Tibial nerve (tissue), 4 donors: ENCODE data around the gene LMOD3. TPM values are rescaled to one million over a fixed set of nuclear protein-coding genes. Genes with fewer than 3 reads are reported as not detected.

Experiments
- DNase-seq, 2 donors: peaks; one replicate each; pipeline ENCODE4 v3.0.0-alpha.2; 2019; ENCODE audit warnings: low spot score in 2 of 2
- H3K27ac ChIP-seq, 4 donors: fragments of 200-600 bp; sonication (generic) in 3 of 4; one replicate each; pipeline ENCODE4 v1.5.1; 2017 to 2019; ENCODE audit warnings: mild to moderate bottlenecking in 1 of 4
- H3K27me3 ChIP-seq, 2 donors: fragments of 200-600 bp; sonication (generic) in 1 of 2; one replicate each; pipeline versions ENCODE4 v1.5.1 to v1.6.0; 2017 to 2019
- H3K36me3 ChIP-seq, 3 donors: fragments of 200-600 bp; sonication (generic); one replicate each; pipeline ENCODE4 v1.5.1; 2018 to 2019
- H3K4me1 ChIP-seq, 4 donors: fragments of 200-600 bp; sonication (generic) in 3 of 4; one replicate each; pipeline ENCODE4 v1.5.1; 2017 to 2019
- H3K4me3 ChIP-seq, 4 donors: fragments of 200-600 bp; sonication (generic) in 3 of 4; one replicate each; pipeline ENCODE4 v1.5.1; 2017 to 2019; ENCODE audit warnings: mild to moderate bottlenecking in 1 of 4, moderate library complexity in 1 of 4
- H3K9me3 ChIP-seq, 4 donors: fragments of 200-600 bp; sonication (generic) in 3 of 4; one replicate each; pipeline ENCODE4 v1.5.1; 2017 to 2019
- EP300 ChIP-seq, 2 donors: sonication (generic); formaldehyde crosslinking; IDR thresholded peaks; one replicate each; pipeline ENCODE4 v1.6.1; 2017; ENCODE audit warnings: antibody characterized with exemption in 2 of 2, mild to moderate bottlenecking in 1 of 2
- POLR2A ChIP-seq, 2 donors: fragments of 450-650 bp; IDR thresholded peaks; one replicate each; pipeline ENCODE4 v1.6.1; 2017; ENCODE audit warnings: antibody characterized with exemption in 2 of 2, mild to moderate bottlenecking in 2 of 2, moderate library complexity in 2 of 2
- WGBS, 2 donors: methylation state at CpG; one replicate each; pipeline ENCODE4 v1.1.5; 2018; 5-methylcytosine and 5-hydroxymethylcytosine counted together
- total RNA-seq, 4 donors: library from RNA; depleted of rRNA; stranded (reverse); fragments of >200 nt; gene quantifications; one replicate each; pipeline ENCODE4 v1.1.0, GENCODE V29; 2016
- TF ChIP-seq, protein P1 (sequence below), 5 experiments: fragments of 200-600 bp in 3 of 5; fragments of 450-650 bp in 2 of 5; sonication (generic) in 3 of 5; IDR thresholded peaks; one replicate each; pipeline ENCODE4 v1.5.1; 2016 to 2019; ENCODE audit warnings: antibody characterized with exemption in 5 of 5, mild to moderate bottlenecking in 3 of 5, moderate library complexity in 2 of 5

LMOD3 gene
- total RNA-seq, 4 donors from 2014 or later, result not detected

DNA sequence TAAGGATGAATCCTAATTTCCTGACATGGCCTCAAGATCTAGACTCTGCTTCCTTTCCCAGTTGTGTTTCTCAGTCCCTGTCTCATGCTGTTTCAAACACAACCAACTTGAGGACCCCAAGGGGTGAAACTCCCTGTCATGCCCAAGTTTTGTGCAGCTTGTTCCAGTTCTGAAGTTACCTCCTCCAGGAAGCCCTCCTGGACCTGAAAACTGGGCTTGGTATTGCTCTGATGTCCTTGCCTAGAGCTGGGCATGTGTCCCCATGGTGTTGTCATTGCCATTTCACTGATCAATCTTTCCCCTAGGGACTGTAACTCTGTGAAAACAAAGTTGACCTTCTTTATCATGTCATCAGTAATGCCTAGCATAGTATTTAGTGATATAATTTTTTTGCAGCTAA is 6.1 kb upstream of the LMOD3 start:
- Histone ChIP-seq H3K9me3 (no peaks in the 10 kb centered on the region), H3K27ac (no peak overlapping the region), H3K4me3 (no peak overlapping the region), H3K36me3 (no peaks in the 10 kb centered on the region), H3K4me1 (no peaks in the 10 kb centered on the region), H3K27me3 (no peaks in the 10 kb centered on the region)
- DNase-seq, result no peak
- TF ChIP-seq, protein P1, sequence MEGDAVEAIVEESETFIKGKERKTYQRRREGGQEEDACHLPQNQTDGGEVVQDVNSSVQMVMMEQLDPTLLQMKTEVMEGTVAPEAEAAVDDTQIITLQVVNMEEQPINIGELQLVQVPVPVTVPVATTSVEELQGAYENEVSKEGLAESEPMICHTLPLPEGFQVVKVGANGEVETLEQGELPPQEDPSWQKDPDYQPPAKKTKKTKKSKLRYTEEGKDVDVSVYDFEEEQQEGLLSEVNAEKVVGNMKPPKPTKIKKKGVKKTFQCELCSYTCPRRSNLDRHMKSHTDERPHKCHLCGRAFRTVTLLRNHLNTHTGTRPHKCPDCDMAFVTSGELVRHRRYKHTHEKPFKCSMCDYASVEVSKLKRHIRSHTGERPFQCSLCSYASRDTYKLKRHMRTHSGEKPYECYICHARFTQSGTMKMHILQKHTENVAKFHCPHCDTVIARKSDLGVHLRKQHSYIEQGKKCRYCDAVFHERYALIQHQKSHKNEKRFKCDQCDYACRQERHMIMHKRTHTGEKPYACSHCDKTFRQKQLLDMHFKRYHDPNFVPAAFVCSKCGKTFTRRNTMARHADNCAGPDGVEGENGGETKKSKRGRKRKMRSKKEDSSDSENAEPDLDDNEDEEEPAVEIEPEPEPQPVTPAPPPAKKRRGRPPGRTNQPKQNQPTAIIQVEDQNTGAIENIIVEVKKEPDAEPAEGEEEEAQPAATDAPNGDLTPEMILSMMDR (IDR thresholded peaks at IDR 0.05), result no peak
- TF ChIP-seq POLR2A (IDR thresholded peaks at IDR 0.05) (no peak), EP300 (IDR thresholded peaks at IDR 0.05) (no peak)

DNA sequence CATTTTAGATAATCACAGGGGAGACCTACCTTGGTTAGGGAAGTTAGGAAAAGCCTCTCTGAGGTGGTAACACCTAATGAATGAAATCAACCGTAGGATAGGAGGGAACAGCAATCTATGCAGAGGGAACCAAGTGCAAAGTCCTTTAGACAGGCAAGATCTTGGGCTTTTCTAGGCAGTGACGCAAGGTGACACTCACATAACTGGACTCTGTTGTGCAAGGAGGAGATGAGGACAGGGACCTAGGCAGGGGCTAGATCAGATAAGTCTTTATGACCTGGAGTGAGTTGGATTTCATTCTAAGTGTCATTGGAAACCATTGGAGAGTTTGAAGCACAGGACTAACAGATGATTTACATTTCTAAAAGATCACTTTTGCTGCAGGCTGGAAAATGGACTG is 4.6 kb upstream of the LMOD3 start:
- Histone ChIP-seq H3K27ac (no peak overlapping the region), H3K9me3 (no peaks in the 10 kb centered on the region), H3K4me1 (no peaks in the 10 kb centered on the region), H3K36me3 (no peaks in the 10 kb centered on the region), H3K4me3 (no peak overlapping the region), H3K27me3 (no peaks in the 10 kb centered on the region)
- no peak for DNase-seq
- no peak for TF ChIP-seq POLR2A (IDR thresholded peaks at IDR 0.05)
- TF ChIP-seq, protein P1 (IDR thresholded peaks at IDR 0.05), result no peak
- TF ChIP-seq EP300 (IDR thresholded peaks at IDR 0.05), result no peak
- 91 to 96% methylated on average over 2 of the region's 2 CpGs for WGBS, 2 donors

DNA sequence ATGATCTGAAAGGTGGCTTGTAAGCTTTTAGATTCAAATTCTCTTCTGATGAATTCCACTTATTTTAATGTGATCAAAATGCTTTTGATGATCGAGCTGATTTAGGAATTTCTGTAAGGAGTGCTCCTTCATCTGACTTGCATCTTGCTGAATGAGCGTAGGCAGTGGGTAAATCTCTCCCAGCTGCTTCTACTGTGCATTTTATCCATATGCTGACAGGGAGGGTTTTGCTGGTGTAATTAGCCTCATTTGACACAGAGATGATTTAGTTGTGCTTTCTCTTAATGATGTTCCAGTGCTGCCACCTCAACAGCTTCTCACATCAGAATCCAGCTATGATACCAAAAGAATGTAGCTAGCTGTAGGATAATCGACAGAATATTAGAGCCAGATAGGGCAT is 3.8 kb upstream of the LMOD3 start:
- H3K9me3 ChIP-seq, result no peaks in the 10 kb centered on the region
- TF ChIP-seq EP300 (IDR thresholded peaks at IDR 0.05) (no peak), POLR2A (IDR thresholded peaks at IDR 0.05) (no peak)
- TF ChIP-seq, protein P1 (IDR thresholded peaks at IDR 0.05), result no peak
- H3K27me3 ChIP-seq, result no peaks in the 10 kb centered on the region
- no peak overlapping the region for H3K27ac ChIP-seq
- peaks cover 0 to 4% (median 0%) of the 10 kb centered on the region in 4 donors for H3K4me1 ChIP-seq
- no peak for DNase-seq
- H3K4me3 ChIP-seq, result no peak overlapping the region
- no peaks in the 10 kb centered on the region for H3K36me3 ChIP-seq
- 70 to 82% methylated on average over 3 of the region's 3 CpGs for WGBS, 2 donors

DNA sequence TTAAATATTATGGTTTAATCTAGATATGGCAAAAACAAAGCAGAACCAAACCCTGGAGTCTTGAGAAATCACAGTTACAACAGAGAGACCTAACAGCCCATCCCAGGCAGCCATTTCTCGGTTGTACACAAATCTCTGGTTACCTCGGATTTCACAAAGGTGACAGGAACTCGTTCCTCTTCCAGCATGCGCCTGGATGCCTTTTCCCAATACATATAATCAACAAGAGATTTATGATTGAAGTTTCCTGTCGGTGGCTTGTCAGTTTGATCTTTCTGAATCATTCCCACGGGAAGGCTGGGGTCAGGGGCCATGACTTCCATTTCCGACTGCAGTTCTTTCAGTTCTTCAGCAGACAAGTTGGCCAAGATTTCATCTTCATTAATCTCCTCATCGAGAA is 445 bp downstream of the LMOD3 start:
- H3K27ac ChIP-seq, result no peak overlapping the region
- no peak for DNase-seq
- H3K9me3 ChIP-seq, result no peaks in the 10 kb centered on the region
- no peak for TF ChIP-seq EP300 (IDR thresholded peaks at IDR 0.05)
- TF ChIP-seq, protein P1 (IDR thresholded peaks at IDR 0.05), result no peak
- no peak for TF ChIP-seq POLR2A (IDR thresholded peaks at IDR 0.05)
- H3K4me1 ChIP-seq, result peaks cover 0 to 9% (median 1%) of the 10 kb centered on the region in 4 donors
- no peaks in the 10 kb centered on the region for H3K27me3 ChIP-seq
- H3K4me3 ChIP-seq, result no peak overlapping the region
- 50 to 55% methylated on average over 8 of the region's 8 CpGs for WGBS, 2 donors
- no peaks in the 10 kb centered on the region for H3K36me3 ChIP-seq

DNA sequence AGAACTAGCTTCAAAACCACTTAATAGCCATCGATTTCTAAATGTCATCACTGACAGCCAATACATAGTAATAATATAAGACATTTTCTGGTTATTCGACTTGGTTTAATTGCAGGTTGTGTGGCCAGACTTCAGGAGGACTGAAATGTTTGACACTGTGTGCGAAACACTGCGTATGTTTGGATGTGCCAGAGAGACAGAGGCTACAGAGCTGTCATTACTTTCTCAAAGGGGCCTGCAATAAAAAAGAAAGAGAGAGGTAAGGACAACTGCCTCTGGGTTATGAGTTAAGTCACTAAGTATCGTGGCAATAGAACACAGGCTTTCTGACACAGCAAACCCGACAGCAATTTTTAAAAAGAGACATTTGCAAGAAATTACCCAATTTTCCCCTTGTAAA is 882 bp downstream of the LMOD3 start:
- peaks cover 0 to 9% (median 3%) of the 10 kb centered on the region in 4 donors for H3K4me1 ChIP-seq
- no peaks in the 10 kb centered on the region for H3K27me3 ChIP-seq
- WGBS, 2 donors, result 79 to 86% methylated on average over 6 of the region's 6 CpGs
- H3K27ac ChIP-seq, result no peak overlapping the region
- H3K36me3 ChIP-seq, result no peaks in the 10 kb centered on the region
- H3K9me3 ChIP-seq, result no peaks in the 10 kb centered on the region
- TF ChIP-seq, protein P1 (IDR thresholded peaks at IDR 0.05), result no peak
- TF ChIP-seq EP300 (IDR thresholded peaks at IDR 0.05), result no peak
- TF ChIP-seq POLR2A (IDR thresholded peaks at IDR 0.05), result no peak
- DNase-seq, result no peak
- no peak overlapping the region for H3K4me3 ChIP-seq
